Right renal cortex interstitium (tissue), 3 donors: Measurements from ENCODE around the gene APBA3. TPM values are rescaled to one million over a fixed set of nuclear protein-coding genes. Genes with fewer than 3 reads are reported as not detected.

Experiments used
- DNase-seq, 3 donors: peaks; one replicate each; pipeline ENCODE4 v3.0.0-alpha.2; 2013; ENCODE audit warnings: low read depth in 3 of 3, low spot score in 2 of 3
- polyA plus RNA-seq, 3 donors: library from polyadenylated mRNA; unstranded; fragments of 120-200 nt; gene quantifications; one replicate each; pipeline ENCODE4 v1.2.1, GENCODE V29; 2013; ENCODE audit not compliant: insufficient read length in 3 of 3

APBA3 gene
- polyA plus RNA-seq, 3 donors: 10.3 to 11.6 (median 11.3) TPM

DNA sequence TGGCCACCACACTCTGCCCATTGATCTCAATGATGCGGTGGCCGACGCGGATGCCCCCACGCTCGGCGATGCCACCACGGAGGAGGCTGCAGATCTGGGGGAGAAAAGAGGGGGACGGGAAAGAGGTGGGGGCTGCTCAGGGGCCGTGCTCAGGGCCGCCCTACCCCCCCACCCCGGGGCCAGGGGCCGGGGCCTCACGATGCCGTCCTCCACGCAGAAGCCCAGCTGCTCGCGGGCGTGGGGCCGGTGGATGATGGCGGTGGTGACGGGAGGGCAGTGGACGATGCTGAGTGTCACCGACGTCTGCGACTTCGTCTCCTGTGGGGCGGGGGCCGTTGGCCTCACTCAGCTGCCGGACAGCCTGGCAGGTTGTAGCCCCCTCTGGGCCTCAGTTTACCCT lies 10.3 kb downstream of the APBA3 start:
- DNase-seq: no peak

DNA sequence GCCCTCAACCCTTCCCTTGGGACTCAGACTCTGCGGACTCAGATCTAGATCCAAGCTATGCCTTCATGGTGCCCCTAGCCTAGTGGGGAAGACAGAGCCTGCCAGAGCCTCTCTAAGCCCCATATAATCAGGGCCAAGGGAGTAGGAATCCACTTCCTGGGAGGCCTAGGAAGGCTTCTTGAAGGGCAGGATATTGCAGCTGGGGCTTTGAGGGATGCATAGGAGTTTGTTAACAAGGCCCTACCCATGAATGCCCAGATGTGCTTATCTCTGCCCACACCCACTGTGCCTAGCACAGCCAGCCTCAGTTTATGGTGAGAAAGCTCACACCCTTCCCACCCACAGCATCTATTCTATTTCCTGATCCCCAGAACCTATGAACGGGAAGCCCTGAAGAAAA lies 11.3 kb downstream of the APBA3 start:
- DNase-seq: no peak

DNA sequence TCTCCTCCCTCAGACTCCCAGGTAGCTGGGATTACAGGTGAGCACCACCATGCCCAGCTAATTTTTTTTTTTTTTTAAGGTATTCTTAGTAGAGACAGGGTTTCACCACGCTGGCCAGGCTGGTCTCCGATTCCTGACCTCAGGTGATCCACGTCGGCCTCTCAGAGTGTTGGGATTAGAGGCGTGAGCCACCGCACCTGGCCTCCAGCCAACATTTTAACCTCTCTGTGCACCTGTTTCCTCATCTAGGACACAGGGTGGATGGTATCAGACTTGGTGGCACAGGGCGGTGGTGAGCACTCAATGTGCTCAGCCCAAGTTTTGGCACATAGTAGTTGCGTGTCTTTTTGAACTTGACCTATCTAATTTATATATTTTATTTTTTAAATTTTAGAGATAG lies 12.5 kb downstream of the APBA3 start:
- no peak for DNase-seq

DNA sequence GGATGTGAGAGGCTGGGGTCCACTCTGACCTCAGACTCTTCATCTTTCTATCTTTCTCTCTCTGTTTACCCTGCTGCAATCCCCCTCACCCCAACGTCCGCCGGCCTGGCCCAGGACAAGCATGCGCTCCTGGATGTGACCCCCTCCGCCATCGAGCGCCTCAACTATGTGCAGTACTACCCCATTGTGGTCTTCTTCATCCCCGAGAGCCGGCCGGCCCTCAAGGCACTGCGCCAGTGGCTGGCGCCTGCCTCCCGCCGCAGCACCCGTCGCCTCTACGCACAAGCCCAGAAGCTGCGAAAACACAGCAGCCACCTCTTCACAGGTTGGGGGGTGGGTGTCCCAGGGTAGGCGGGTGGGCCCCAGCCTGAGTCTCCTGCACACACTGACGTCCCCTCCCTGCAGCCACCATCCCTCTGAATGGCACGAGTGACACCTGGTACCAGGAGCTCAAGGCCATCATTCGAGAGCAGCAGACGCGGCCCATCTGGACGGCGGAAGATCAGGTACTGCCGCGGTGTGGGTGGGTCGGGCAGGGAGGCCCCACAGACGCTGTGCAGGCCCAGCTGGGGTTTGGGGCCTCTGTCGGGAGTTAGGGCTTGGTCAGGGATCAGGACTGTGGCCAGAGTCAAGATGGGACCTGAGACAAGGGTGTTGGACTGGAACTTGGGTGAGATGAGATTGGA lies 15.0 kb downstream of the APBA3 start:
- no peak for DNase-seq

DNA sequence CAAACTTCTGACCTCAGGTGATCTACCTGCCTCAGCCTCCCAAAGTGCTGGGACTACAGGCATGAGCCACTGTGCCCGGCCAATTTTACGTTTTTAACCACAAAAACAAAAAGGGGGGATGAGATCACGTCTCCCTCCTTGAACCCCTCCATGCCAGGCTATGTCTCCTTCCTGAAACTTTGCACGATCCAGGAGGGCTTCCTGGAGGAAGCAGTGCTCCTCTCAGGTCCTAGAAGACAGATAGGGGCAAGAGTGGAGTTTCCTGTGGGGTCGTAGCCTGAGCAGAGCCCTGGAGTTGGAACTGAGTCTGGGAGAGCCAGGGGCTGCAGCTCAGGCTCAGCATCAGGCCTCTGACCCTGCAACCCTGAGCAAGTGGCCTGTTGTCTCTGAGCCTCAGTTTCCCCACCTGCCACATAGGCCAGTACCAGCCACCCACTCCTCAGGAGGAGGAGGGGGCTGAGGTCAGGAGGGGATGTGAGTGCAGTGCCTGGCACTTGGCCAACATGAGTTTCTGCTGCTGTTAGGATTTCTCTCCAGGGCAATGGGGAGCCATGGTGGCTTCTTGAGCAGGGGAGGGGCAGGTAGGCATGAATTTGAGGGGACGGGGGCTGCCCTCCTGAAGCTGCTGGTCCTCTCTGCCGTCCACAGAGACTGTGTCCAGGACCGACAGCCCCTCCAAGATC lies 16.0 kb downstream of the APBA3 start:
- DNase-seq: no peak

DNA sequence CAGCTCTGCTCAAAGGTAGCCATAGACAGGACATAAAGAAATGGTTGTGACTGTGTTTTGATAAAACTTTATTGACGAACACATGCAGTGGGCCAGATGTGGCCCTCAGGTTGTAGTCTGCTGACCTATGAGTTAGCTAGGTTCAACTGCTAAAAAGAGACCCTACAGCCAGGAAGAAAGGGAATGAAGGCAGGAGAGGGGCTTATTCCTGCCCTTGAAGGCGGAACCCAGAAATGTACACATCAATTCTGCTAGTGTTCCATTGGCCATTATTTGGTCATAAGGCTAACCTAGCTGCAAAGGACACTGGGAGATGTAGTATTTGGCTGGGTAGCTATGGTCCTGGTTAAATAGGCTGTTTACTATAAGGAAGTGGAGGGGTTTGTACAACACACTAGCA lies 18.0 kb downstream of the APBA3 start:
- no peak for DNase-seq

DNA sequence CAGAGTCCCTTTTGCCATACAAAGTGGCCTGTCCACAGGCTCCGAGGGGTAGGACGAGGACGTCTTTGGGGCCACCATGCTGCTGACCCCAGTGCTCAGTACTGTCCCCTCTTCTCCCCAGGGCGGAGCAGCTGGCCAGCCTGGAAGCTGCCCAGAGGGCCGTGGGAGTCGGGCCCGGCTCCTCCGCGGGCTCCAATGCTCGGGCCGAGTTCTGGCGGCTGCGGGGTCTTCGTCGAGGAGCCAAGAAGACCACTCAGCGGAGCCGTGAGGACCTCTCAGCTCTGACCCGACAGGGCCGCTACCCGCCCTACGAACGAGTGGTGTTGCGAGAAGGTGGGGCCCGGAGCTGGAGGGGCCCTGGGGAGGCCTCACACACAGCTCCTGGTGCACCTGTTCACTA lies 21.1 kb downstream of the APBA3 start:
- no peak for DNase-seq

DNA sequence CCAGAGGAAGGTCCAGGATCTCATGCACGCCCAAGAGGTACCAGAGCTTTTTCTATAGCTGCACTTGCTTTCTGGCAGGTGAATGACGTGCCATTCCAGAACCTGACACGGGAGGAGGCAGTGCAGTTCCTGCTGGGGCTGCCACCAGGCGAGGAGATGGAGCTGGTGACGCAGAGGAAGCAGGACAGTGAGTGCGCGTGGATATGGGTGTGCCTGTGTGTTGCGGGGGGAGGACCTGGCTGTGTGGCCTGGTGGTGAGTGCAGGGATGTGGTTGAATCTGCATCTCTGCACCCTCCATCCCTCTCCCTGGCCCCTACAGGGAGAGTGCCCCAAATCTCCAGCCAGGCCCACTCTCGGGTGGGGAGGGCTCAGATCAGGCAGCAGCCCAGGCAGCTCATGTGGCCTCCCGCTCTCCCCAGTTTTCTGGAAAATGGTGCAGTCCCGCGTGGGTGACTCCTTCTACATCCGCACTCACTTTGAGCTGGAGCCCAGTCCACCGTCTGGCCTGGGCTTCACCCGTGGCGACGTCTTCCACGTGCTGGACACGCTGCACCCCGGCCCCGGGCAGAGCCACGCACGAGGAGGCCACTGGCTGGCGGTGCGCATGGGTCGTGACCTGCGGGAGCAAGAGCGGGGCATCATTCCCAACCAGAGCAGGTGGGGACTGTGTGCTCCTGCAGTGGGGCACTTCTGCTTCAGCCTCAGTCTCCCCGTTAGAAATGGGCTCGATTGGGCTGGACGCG lies 22.8 kb downstream of the APBA3 start:
- no peak for DNase-seq

DNA sequence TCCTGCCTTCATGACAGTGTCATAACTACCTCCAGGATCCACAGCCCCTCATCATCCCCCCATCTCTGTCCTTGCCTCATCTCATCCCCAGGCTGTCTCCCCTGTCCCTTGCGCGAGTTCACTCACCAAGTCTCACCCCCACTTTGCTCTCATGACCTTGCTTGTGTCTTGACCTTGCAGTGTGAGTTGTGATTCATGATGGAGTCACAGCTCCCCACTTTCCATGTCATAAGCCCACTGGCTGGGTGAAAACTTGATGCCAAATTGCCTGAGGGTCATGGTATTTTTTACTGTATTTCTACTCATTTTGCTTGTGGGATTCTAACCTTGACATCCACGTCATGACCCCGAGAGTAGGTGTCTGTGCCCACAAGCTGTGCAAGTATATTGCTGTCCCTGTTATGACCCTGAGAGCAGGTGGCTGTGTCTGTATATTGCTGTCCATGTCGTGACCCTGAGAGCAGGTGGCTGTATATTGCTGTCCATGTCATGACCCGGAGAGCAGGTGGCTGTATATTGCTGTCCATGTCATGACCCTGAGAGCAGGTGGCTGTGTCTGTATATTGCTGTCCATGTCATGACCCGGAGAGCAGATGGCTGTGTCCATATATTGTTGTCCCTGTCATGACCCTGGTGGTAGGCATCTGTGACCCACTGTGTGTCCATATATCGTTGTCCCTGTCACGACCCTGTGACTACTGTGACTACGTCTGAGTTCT lies 23.8 kb downstream of the APBA3 start:
- DNase-seq: no peak

DNA sequence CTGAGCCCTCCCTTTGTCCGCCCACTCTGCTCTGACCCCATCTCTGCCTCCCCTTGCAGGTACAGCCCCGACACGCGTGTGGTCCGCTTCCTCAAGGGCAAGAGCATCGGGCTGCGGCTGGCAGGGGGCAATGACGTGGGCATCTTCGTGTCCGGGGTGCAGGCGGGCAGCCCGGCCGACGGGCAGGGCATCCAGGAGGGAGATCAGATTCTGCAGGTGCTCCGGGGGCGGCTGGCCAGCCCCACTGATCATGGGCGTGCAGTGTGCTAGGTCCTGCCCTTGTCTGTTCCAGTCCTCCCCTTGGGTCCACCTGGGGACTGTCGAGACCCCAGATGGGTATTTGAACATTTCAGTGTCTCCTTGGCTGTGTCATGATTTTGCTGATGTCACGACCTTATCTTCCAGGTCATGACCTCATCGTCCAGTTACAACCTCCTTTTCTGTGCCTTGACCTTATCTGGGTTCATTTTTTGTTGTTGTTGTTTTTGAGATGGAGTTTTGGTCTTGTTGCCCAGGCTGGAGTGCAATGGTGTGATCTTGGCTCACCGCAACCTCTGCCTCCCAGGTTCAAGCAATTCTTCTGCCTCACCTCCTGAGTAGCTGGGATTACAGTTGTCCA lies 25.3 kb downstream of the APBA3 start:
- DNase-seq: no peak

DNA sequence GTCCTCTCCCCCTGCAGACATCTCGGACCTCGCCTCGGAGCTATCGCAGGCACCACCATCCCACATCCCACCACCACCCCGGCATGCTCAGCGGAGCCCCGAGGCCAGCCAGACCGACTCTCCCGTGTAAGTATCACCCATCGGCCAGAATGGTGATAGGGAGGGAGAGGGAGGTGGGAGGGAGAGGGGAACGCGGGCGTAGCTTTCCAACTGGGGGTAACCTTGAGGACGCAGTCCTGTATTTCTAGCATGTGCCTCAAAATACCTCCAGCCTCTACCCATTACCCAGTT lies 27.2 kb downstream of the APBA3 start:
- no peak for DNase-seq

DNA sequence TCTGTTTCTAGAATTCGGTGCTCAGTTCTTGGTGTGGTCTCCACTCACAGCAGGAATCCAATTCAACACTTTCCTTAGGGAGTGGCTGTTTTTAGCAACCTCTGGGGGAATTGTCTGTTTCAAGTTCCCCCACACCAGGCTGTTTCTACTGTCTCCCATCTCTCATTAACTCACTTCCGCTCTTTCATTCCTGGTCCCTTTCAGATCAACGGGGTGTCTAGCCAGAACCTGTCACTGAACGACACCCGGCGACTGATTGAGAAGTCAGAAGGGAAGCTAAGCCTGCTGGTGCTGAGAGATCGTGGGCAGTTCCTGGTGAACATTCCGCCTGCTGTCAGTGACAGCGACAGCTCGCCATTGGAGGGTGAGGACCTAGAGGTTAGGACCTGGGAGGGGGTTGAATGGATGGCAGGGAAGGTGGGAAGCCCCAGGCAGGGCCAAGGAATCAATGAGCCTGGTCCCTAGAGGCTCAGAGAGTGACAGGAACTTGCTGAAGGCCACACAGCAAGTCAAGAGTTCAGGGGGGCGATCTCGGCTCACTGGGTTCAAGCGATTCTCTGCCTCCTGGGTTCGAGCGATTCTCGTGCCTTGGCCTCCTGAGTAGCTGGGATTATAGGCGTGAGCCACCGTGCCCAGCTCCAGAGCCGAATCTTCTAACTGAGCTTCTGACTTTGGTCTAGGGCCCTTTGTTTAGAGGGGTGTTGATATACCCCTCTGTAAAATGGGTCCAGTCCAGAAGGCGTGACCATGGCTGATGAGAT lies 27.8 kb downstream of the APBA3 start:
- no peak for DNase-seq

DNA sequence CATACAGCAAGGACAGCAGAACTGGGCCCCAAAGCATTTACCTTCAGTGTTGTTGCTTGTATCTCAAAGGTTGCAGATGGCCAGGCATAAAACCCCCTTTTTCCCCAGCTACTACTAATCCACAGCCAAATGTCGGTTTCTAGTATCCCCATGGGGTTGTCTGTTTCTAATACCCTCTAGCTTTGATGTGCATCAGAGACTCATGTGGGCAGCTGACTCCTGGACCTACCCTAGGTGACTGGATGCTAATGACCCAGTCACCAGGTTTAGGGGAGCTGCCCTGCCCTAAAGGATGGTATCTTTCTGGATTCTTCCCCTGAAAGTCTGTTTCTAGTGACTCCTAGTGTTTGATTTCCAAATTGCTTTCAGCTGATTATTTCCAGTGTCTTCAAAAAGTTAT lies 29.4 kb downstream of the APBA3 start:
- no peak for DNase-seq

DNA sequence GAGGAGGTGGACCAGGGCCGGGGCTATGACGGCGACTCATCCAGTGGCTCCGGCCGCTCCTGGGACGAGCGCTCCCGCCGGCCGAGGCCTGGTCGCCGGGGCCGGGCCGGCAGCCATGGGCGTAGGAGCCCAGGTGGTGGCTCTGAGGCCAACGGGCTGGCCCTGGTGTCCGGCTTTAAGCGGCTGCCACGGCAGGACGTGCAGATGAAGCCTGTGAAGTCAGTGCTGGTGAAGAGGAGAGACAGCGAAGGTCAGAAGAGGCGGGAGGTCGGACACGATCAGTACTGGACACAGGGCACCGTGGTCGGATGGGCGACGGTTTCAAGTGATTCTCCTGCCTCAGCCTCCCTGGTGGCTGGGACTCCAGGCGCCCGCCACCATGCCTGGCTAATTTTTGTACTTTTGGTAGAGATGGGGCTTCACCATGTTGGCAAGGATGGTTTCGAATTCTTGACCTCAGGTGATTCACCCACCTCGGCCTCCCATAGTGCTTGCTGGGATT lies 31.0 kb downstream of the APBA3 start:
- DNase-seq: no peak

DNA sequence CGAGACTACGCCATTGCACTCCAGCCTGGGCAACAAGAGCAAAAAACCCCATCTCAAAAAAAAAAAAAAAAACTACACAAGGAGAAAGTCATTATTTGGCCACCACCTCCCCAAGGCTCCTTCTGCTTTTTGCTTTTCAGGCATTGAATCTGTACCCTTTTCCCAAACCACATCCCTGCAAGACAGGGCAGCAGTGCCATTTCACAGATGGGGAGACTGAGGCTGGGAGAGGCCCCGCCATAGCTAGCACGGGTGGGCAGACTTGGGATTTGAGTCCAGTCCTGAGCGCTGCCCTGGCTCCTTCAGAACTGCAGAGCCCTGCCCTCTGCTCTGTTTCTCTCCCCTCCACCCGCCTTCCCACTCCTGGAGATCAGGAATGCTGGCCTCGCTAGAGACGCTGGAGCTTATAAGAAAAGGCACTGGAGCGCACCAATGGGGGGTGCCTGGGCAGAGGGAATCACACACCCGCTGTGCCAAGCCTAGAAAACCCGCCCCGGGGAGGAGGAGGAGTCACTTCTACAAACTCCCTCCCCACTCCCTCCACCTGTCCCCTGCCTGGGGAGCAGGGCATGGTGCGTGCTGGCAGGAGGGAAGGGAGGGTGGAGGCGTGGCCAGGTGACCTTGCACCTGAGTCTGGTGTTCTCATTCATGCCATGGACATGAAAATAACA lies 35.7 kb downstream of the APBA3 start:
- DNase-seq: peak in 1 of 3 donors; percentile 63

DNA sequence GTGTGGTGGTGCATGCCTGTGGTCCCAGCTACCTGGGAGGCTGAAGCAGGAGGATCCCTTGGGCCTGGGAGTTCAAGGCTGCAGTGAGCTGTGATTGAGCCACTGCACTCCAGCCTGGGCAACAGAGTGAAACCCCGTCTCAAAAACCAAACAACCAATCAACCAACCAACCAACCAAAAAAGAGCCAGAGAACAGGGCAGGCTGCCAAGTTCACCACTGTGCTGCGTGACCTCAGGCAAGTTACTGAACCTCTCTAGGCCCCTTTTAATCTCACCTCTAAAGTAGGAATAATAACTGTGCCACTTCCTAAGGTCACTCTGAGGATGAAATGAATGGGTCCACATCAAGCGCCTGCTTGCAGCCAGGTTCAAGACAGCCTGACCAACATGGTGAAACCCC lies 36.4 kb downstream of the APBA3 start:
- DNase-seq: no peak

DNA sequence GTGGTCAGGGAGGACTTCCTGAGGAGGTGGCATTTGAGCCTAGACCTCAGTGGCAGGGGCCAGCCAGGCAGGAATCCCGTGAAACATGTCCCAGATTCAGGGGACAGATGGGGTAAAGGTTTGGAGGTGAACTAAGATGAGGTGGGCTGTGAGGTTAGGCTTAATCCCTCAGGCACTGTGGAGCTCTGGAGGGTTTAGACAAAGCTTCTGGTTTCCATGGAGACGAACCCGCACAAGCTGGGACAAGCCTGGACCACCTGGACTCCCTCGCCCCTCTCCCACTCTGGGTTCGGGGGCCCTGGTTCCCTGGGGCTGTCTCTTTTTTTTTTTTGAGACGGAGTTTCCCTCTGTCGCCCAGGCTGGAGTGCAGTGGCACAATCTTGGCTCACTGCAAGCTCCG lies 37.6 kb downstream of the APBA3 start:
- DNase-seq: no peak

DNA sequence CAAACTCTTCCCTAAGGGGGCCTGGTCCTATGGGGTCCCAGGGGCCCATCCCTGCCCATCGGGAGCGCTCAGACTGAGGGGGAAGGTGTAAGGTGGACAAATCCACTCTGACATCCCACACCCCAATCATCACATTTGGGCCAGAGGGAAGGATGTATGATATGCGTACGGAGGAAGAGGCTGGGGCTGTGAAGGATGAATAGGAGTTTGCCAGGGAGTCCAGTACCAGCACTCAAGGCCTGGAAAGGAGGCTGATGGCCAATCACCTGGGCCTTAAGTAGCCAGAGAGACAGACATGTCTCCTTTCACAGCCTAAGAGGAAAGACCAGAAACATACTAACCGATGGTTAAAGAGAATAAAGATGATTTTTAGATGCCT lies 38.4 kb downstream of the APBA3 start:
- no peak for DNase-seq

DNA sequence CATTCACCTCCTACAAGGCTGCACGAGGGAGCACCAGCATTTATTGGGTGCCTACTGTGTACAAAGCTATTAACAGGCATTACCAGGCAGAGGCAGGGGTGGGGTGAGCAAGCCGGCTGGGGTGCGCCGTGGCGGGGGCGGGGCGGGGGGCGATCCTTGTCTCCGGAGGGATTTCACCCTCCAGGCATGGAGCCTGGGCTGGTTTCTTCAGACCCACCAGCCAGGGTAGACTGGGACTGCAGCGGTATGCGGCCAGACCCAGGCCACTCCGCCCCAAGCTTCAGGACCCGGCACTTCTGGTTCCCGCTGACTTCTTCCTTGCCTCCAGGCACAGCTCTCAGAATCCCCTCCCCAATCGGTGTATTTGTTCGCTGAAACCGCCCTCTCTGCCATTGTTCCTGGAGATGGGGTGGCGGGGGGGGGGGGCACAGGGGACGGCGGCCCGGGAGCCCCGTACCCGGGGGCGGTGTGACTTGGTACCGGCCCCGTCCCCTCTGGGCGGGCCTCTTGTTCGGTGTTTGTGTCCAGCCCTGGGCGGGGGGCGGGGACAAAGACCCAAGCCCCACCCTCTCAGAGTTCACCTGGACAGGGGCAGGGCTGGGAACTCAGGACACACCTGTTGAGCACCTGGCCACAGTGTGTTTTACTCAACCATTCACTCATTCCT lies 38.9 kb downstream of the APBA3 start:
- DNase-seq: no peak
